ENCODE data around the gene CHMP1A.
"Not testable (repeated sequence)": the region's sequence is repeated elsewhere in the genome, so short reads cannot be mapped to it uniquely, and the experiment has no call there.

- not testable (repeated sequence) for TF ChIP-seq EZH2 (IDR thresholded peaks at IDR 0.05; ENCODE audit: insufficient read depth, poor library complexity, severe bottlenecking); EZH2phosphoT487 (IDR thresholded peaks at IDR 0.05; ENCODE audit: insufficient read depth, low read depth)
These were observed 41.2 kb upstream of the CHMP1A start for GRCh38 chr16:89698717-89699116.
